GM18520 (cell line): Measurements from ENCODE around the gene TUBB3.
A peak's percentile ranks its signal among the peaks of the same experiment; 100 is the strongest.
"Not testable (repeated sequence)": the region's sequence is repeated elsewhere in the genome, so short reads cannot be mapped to it uniquely, and the experiment has no call there.

Experiments used
- ATAC-seq: cut with Tn5 transposase; IDR thresholded peaks from one replicate; pipeline ENCODE4 v1.9.1; 2021; ENCODE audit not compliant: unreplicated experiment

Gene TUBB3

GRCh38 chr16:89964201-89964600 is 41.1 kb downstream of the TUBB3 start:
- no peak for ATAC-seq

DNA sequence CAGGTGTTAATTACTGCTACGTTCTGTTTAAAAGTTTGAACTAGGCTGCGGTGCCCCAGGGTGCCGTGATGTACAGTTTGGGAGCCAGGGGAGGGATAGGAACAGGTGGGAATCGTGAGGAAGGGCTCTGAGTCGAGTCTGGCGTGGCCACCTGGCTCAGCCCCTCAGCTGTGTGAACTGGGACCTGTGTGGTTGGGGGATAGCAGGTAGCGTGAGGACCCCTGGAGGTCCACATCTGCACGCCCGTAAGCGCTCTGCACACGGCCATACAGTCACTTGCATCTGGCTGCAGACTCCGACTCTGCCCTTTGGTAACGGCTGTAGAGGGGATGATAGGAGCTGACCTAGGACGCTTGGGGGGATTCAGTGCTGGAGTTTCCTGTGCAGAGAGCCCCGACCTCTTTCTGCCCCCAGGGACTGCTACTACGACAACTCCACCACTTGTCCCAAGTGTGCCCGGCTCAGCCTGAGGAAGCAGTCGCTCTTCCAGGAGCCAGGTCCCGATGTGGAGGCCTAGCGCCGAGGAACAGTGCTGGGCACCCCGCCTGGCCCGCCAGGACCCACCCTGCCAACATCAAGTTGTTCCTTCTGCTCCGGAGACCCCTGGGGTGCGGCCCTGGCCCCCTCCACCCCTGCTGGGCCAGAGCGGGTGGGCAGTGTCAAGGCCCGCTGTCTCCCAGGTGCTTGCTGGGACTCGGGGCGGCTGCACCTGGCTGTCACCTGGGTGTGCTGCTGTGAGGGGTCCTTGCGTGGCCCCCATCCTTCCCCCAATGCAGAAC is 42.5 kb downstream of the TUBB3 start:
- ATAC-seq: no peak

- ATAC-seq: no peak
Measured at GRCh38 chr16:89966756-89967155, 43.6 kb downstream of the TUBB3 start.

- ATAC-seq: not testable (repeated sequence)
Measured at GRCh38 chr16:89967436-89967835, 44.3 kb downstream of the TUBB3 start.

GRCh38 chr16:89968074-89968473 is 44.9 kb downstream of the TUBB3 start:
- ATAC-seq: not testable (repeated sequence)

DNA sequence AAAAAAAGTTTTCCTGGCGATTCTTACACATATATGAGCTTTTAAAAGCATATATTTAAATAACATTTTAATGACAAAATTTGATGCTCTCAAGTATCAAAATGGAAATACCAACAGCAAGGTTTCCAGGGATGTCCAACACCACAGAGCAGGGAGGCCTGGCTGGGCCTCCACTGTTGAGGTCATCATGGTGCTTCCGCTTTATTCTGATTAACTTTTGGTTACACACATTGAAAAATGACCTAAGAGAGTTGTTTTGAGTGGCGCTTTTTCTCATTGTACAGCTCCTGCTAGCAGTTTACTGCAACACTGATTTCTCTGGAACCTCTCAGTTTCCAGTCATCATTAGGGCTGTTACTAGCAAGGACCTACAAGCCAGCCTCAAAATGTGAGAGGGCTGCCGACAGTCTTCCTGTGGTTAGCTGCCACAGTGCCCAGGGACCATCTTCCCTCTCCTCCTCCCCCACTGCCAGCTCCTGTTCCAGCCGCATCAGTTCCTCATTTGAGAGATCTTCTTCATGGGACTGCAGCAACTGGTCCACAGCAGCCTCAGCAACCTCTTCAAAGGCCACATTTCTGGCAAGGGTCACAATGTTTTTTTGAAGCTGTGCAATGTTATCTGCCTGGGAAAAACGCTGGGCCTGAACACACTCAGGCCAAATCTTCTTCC is 46.7 kb downstream of the TUBB3 start:
- ATAC-seq: no peak

GRCh38 chr16:89971495-89972243 is 48.5 kb downstream of the TUBB3 start:
- no peak for ATAC-seq

- peak; percentile 79 for ATAC-seq
Measured at GRCh38 chr16:89972244-89973234, 49.4 kb downstream of the TUBB3 start.

DNA sequence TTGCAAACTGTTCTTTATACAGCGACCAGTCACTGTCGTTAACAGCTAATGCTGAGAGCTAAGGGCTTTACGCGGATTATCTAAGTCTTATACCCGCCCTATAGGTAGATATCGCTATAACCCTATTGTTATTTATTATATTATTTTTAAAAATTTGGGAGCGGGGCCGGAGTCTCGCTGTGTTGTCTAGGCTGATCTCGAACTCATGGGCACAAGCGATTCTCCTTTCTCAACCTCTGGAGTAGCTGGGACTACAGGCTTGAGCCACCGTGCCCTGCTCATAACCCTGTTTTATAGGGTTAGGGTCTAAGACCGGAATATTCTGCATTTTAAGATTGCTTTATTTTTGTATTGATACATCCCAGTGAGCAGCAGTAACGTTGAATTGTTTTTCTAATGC is 50.1 kb downstream of the TUBB3 start:
- ATAC-seq: no peak

DNA sequence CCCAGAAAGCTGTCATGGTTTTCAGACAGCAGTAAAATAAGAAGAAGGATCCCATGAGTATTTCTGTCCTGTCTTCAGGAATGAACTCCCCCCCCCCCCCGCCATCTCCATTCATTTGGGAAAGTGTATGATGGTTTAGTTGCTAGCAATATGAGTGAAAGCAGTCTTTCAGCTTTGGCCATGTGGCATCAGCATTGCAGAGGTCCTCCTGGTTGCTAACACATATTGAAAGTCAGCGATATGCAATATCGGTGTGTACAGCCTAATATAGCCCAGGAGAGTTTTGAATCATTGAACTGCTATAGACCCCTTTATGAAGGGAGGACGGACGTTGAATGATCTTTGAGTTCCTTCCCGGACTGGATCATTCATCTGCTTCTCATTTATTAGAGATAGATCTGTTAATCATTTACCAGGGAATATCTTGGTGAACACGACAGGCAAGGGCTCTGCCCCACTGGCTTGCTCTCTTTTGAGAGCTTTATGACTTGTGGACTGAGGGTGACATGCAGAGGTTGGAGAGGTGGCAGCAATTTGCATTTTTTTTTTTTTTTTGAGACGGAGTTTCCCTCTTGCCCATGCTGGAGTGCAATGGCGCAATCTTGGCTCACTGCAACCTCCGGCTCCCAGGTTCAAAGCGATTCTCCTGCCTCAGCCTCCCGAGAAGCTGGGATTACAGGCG is 50.7 kb downstream of the TUBB3 start:
- ATAC-seq: no peak

DNA sequence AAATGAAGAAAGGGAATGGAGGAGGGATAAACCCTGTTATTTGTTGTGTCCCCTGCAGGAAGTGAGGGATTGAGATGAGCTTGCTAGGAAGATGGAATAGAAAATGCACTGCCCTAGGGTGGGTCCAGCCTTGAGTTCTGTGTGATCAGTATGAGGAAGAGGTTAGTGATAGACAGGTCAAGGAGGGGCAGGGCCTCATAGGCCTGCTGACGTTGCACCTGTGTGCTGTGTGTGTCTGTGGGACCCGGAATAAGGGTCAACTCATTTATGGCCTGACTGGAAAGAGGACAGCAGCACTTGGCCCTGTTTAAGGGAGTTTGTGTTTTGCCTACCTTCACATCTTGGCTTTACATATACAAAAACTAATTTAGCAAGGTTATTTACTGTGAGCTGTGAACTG is 51.7 kb downstream of the TUBB3 start:
- ATAC-seq: no peak

DNA sequence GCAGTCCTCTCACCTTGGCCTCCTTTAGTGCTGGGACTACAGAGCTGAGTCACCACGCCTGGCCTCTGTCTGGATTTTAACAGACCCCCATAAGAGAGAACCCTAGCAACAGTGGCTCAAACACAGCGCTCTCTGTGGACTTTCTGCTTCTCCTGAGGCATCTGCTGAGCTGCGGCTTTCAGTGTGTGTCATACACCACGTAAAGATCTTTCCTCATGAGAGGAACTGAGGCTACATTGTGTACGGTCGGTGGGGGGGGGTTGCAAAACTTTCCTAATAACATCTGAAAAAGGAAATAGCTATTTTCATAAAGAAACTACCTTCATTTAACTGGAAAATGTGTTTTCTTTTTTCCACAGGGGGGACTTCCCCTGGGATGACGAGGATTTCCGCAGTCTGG is 58.3 kb downstream of the TUBB3 start:
- peak; percentile 65 for ATAC-seq

DNA sequence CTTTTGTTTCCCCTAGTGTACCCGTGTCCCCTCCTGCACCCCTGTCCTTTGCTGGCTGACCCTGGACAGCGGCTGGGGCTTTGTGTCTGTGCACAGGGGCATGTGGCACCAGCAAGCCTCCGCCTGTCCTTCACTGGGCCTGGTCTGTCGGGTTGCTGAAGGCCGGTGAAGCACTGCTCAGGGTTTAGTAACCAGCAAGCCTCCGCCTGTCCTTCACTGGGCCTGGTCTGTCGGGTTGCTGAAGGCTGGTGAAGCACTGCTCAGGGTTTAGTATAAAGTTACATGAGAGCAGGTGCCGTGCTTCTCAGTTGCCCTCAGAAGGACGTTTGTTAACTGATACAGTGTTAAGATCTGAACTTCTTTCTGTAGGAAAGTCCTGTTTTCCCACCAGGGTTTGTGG is 59.2 kb downstream of the TUBB3 start:
- no peak for ATAC-seq

GRCh38 chr16:89983536-89983935 is 60.4 kb downstream of the TUBB3 start:
- no peak for ATAC-seq

- ATAC-seq: no peak
Measured at GRCh38 chr16:89984216-89984615, 61.1 kb downstream of the TUBB3 start.

DNA sequence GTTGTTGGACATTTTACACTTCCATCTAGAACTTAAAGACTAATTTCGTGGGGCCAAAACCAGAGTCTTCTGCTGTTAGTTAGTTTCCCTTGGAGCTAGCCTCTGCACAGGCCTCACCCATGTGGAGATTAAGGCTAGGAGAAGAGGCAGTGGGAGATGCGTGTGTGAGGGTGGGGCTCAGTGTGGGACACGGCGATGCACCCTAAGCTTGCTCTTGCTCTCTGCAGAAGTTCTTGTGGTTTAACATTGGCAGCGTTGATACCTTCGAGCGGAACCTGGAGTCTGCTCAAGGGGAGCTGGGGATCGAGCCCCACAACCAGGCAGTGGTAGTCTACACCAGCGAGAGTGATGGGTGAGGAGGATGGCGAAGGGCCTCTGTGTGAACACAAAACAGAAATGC is 62.1 kb downstream of the TUBB3 start:
- ATAC-seq: no peak
